HCT116 (cell line): Measurements from ENCODE around the gene GPAT3. TPM values are rescaled to one million over a fixed set of nuclear protein-coding genes. Genes with fewer than 3 reads are reported as not detected.
A peak's percentile ranks its signal among the peaks of the same experiment; 100 is the strongest.

Experiments
- ATAC-seq: fragments of 200-7000 bp; cut with Tn5 transposase; 2 replicates; pipeline ENCODE4 v1.9.1; 2020; ENCODE audit warnings: mild to moderate bottlenecking, moderate library complexity
- BruUV-seq: library from RNA; stranded (reverse); fragments of 400-500 nt; replicated peaks from 2 replicates; lab custom pipeline; 2021; lab: Mats Ljungman, UMichigan
- CTCF ChIA-PET: fragments of 300-600 bp; sonication (Branson Sonifier 250); formaldehyde crosslinking; loops from one replicate; lab custom pipeline; 2021; ENCODE audit warnings: antibody characterized with exemption; lab: Charles Lee
- POLR2A ChIA-PET: fragments of 300-600, 350-600 bp; sonication (Branson Sonifier 250); formaldehyde crosslinking; loops from one replicate; lab custom pipeline; 2021; ENCODE audit warnings: antibody characterized with exemption; lab: Charles Lee
- RAD21 ChIA-PET, 2 experiments: fragments of 300-600 bp; sonication (Branson Sonifier 250); formaldehyde crosslinking; loops; one replicate each; lab custom pipeline; 2023; ENCODE audit warnings: low total read pairs in 2 of 2; ENCODE audit not compliant: uncharacterized antibody in 2 of 2, unreplicated experiment in 2 of 2, low non-redundant PET in 1 of 2; lab: Charles Lee
- DNase-seq: peaks from one replicate; pipeline ENCODE4 v3.0.0-alpha.2; 2010; ENCODE audit warnings: low read depth, low spot score
- H2AFZ ChIP-seq: fragments of 200-600 bp; shearing (Covaris generic), sonication (generic); 2 replicates; pipeline ENCODE4 v1.6.1; 2017; ENCODE audit warnings: low read depth, mixed run types, mixed read lengths, antibody characterized with exemption, low read length; ENCODE audit not compliant: poor library complexity, severe bottlenecking
- H3K27ac ChIP-seq: 2 replicates; pipeline ENCODE4 v1.5.1; 2012; ENCODE audit warnings: low read depth, low read length
- H3K27me3 ChIP-seq: fragments of 200-600 bp; sonication (generic); 2 replicates; pipeline ENCODE4 v1.6.1; 2016; ENCODE audit warnings: mixed run types, low read length, mixed read lengths; ENCODE audit not compliant: insufficient read depth
- H3K36me3 ChIP-seq, 2 experiments: fragments of 200-500 bp in 1 of 2; fragments of 200-600 bp in 1 of 2; sonication (Bioruptor generic) in 1 of 2; sonication (generic) in 1 of 2; 2 replicates each; pipeline versions ENCODE4 v1.5.1 to v1.6.1; 2014 to 2016; ENCODE audit warnings: low read length in 2 of 2, inconsistent platforms in 1 of 2, mixed read lengths in 1 of 2, mixed run types in 1 of 2; ENCODE audit not compliant: insufficient read depth in 2 of 2, control insufficient read depth in 1 of 2
- H3K4me1 ChIP-seq, 2 experiments: fragments of 200-600 bp in 1 of 2; sonication (generic) in 1 of 2; 2 replicates each; pipeline versions ENCODE4 v1.5.1 to v1.6.1; 2012 to 2017; ENCODE audit warnings: low read length in 2 of 2, inconsistent platforms in 1 of 2, mild to moderate bottlenecking in 1 of 2, mixed read lengths in 1 of 2, mixed run types in 1 of 2, moderate library complexity in 1 of 2; ENCODE audit not compliant: insufficient read depth in 2 of 2, control insufficient read depth in 1 of 2
- H3K4me2 ChIP-seq: fragments of 200-600 bp; sonication (generic); 2 replicates; pipeline ENCODE4 v1.6.1; 2017; ENCODE audit warnings: mixed run types, low read length, mixed read lengths
- H3K4me3 ChIP-seq, 2 experiments: fragments of 200-600 bp in 1 of 2; sonication (generic) in 1 of 2; replicated peaks in 1 of 2; 2 replicates each; pipeline ENCODE4 v1.5.1; 2011 to 2016; ENCODE audit warnings: low read length in 2 of 2, control low read depth in 1 of 2, low read depth in 1 of 2, mild to moderate bottlenecking in 1 of 2, mixed read lengths in 1 of 2, mixed run types in 1 of 2
- H3K79me2 ChIP-seq: fragments of 200-600 bp; sonication (generic); 2 replicates; pipeline ENCODE4 v1.6.1; 2017; ENCODE audit warnings: mild to moderate bottlenecking, mixed run types, low read length, moderate library complexity, mixed read lengths; ENCODE audit not compliant: insufficient read depth
- H3K9ac ChIP-seq: fragments of 200-600 bp; sonication (generic); 2 replicates; pipeline ENCODE4 v1.6.1; 2016; ENCODE audit warnings: low read length, mixed read lengths
- H3K9me2 ChIP-seq: fragments of 200-600 bp; sonication (generic), shearing (Covaris generic); 2 replicates; pipeline ENCODE4 v1.6.1; 2017; ENCODE audit warnings: mixed run types, mild to moderate bottlenecking, moderate library complexity; ENCODE audit not compliant: insufficient read depth
- H3K9me3 ChIP-seq, 2 experiments: fragments of 200-500 bp in 1 of 2; fragments of 200-600 bp in 1 of 2; sonication (Bioruptor generic) in 1 of 2; sonication (generic) in 1 of 2; 2 replicates each; pipeline ENCODE4 v1.6.1; 2014 to 2017; ENCODE audit warnings: low read length in 2 of 2, mixed read lengths in 2 of 2, inconsistent platforms in 1 of 2, low read depth in 1 of 2, mild to moderate bottlenecking in 1 of 2, mixed run types in 1 of 2, moderate library complexity in 1 of 2; ENCODE audit not compliant: control insufficient read depth in 1 of 2, insufficient read depth in 1 of 2
- H4K20me1 ChIP-seq: fragments of 200-600 bp; sonication (generic), shearing (Covaris generic); 2 replicates; pipeline ENCODE4 v1.6.1; 2017; ENCODE audit warnings: mixed run types, mild to moderate bottlenecking, moderate library complexity; ENCODE audit not compliant: insufficient read depth
- CBX3 ChIP-seq: IDR thresholded peaks from 2 replicates; pipeline ENCODE4 v1.6.1; 2012; ENCODE audit warnings: low read depth
- CEBPB ChIP-seq: IDR thresholded peaks from 2 replicates; pipeline ENCODE4 v1.6.1; 2012; ENCODE audit warnings: low read depth
- EGR1 ChIP-seq: IDR thresholded peaks from 2 replicates; pipeline ENCODE4 v1.6.1; 2012; ENCODE audit warnings: low read depth
- ELF1 ChIP-seq: IDR thresholded peaks from 2 replicates; pipeline ENCODE4 v1.6.1; 2012; ENCODE audit warnings: low read depth, borderline replicate concordance
- EZH2 ChIP-seq: fragments of 200-600 bp; sonication (generic); IDR thresholded peaks from 2 replicates; pipeline ENCODE4 v1.6.1; 2017; ENCODE audit warnings: antibody characterized with exemption, mixed run types
- EZH2phosphoT487 ChIP-seq: fragments of 200-600 bp; IDR thresholded peaks from 2 replicates; pipeline ENCODE4 v1.6.1; 2018; ENCODE audit warnings: antibody characterized with exemption, borderline replicate concordance
- FOSL1 ChIP-seq: IDR thresholded peaks from 2 replicates; pipeline ENCODE4 v1.6.1; 2012; ENCODE audit warnings: low read depth
- JUND ChIP-seq: IDR thresholded peaks from 2 replicates; pipeline ENCODE4 v1.6.1; 2012
- RAD21 ChIP-seq: IDR thresholded peaks from 2 replicates; pipeline ENCODE4 v1.6.1; 2012; ENCODE audit warnings: low read depth, mild to moderate bottlenecking
- SIN3A ChIP-seq: IDR thresholded peaks from 2 replicates; pipeline ENCODE4 v1.6.1; 2012; ENCODE audit warnings: low read depth
- SP1 ChIP-seq: IDR thresholded peaks from 2 replicates; pipeline ENCODE4 v1.6.1; 2012; ENCODE audit warnings: low read depth
- TCF7L2 ChIP-seq: IDR thresholded peaks from 2 replicates; pipeline ENCODE4 v1.7.0; 2011; ENCODE audit warnings: borderline replicate concordance, inconsistent platforms; ENCODE audit not compliant: insufficient read depth, insufficient read length; ENCODE audit errors: extremely low read depth
- YY1 ChIP-seq: IDR thresholded peaks from 2 replicates; pipeline ENCODE4 v1.6.1; 2011; ENCODE audit warnings: low read length, low read depth, moderate library complexity, mild to moderate bottlenecking; ENCODE audit not compliant: insufficient replicate concordance; ENCODE audit errors: extremely low read depth
- ZFX ChIP-seq: fragments of 450-650 bp; IDR thresholded peaks from 2 replicates; pipeline ENCODE4 v1.6.1; 2017
- ZNF274 ChIP-seq: fragments of 200-500 bp; sonication (Bioruptor generic); IDR thresholded peaks from 2 replicates; pipeline ENCODE4 v1.6.1; 2014; ENCODE audit warnings: mild to moderate bottlenecking, low read depth, low read length, inconsistent platforms
- intact Hi-C: fragments of 100-400 bp; cut with micrococcal nuclease; formaldehyde crosslinking; loops from 2 replicates; pipeline ENCODE4 v1.10.0; 2022
- total RNA-seq: library from RNA; stranded (reverse); gene quantifications from one replicate; pipeline ENCODE4 v1.2.1, GENCODE V29; 2021; ENCODE audit not compliant: unreplicated experiment
- TF ChIP-seq, protein P1 (sequence below): IDR thresholded peaks from 2 replicates; pipeline ENCODE4 v1.6.1; 2012
- TF ChIP-seq, protein P2 (sequence below), 3 experiments: fragments of 200-600 bp in 1 of 3; sonication (generic) in 1 of 3; IDR thresholded peaks in 2 of 3; conservative IDR thresholded peaks in 1 of 3; 2 replicates each; pipeline ENCODE4 v1.5.1; 2012 to 2017; ENCODE audit warnings: low read depth in 2 of 3, low read length in 2 of 3, antibody characterized with exemption in 1 of 3, borderline replicate concordance in 1 of 3, control low read depth in 1 of 3, mild to moderate bottlenecking in 1 of 3, mixed read lengths in 1 of 3, mixed run types in 1 of 3, moderate library complexity in 1 of 3; ENCODE audit not compliant: insufficient read depth in 1 of 3
- TF ChIP-seq, protein P3 (sequence below): IDR thresholded peaks from 2 replicates; pipeline ENCODE4 v1.6.1; 2012; ENCODE audit warnings: low read depth
- TF ChIP-seq, protein P4 (sequence below): IDR thresholded peaks from 2 replicates; pipeline ENCODE4 v1.6.1; 2012
- TF ChIP-seq, protein P5 (sequence below): IDR thresholded peaks from 2 replicates; pipeline ENCODE4 v1.6.1; 2011; ENCODE audit warnings: mild to moderate bottlenecking, low read length, moderate library complexity; ENCODE audit not compliant: insufficient replicate concordance; ENCODE audit errors: extremely low read depth

Gene GPAT3
- total RNA-seq, 1 experiment from 2014 or later = 36.7 TPM

DNA sequence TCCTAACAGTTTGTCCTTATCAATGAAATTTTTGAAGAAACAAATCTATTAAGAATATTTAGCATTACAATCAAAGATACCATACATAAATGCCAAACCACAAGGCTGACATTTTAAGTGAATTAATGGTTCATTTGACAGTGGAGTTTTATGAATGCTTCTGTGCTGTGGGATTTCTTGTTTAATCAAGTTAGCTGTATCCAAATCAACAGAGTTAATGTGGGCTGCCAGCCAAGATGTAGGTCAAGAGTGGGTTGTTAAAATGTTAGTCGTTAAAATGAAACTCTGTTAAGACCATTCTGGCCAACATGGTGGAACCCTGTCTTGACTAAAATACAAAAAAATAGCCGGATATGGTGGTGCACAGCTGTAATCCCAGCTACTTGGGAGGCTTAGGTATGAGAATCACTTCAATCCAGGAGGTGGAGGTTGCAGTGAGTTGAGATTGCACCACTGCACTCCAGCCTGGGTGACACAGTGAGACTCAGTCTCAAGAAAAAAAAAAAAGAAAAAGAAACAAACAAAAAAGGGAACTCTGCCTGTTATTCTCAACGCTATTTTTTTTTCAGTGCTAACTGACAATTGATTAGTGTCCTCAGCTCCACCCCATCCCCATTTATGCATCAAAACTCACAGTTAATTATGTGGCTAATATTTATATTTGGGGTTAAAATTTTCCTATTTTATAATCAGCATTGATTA, 20.2 kb downstream of the GPAT3 start:
- peak overlapping the region; percentile 64; the same call in 1 of the 2 replicates for H3K4me2 ChIP-seq
- H3K9ac ChIP-seq = no peak overlapping the region
- no peaks in the 10 kb centered on the region for H3K9me2 ChIP-seq
- no peak overlapping the region for H3K4me3 ChIP-seq
- peaks cover 53 to 85% of the 10 kb centered on the region in 2 experiments for H3K4me1 ChIP-seq
- H3K27ac ChIP-seq = no peak overlapping the region
- BruUV-seq = no TSS peak
- TF ChIP-seq, protein P1, sequence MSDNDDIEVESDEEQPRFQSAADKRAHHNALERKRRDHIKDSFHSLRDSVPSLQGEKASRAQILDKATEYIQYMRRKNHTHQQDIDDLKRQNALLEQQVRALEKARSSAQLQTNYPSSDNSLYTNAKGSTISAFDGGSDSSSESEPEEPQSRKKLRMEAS = no peak
- TF ChIP-seq FOSL1 = no peak
- no peak for TF ChIP-seq JUND
- TF ChIP-seq, protein P2, sequence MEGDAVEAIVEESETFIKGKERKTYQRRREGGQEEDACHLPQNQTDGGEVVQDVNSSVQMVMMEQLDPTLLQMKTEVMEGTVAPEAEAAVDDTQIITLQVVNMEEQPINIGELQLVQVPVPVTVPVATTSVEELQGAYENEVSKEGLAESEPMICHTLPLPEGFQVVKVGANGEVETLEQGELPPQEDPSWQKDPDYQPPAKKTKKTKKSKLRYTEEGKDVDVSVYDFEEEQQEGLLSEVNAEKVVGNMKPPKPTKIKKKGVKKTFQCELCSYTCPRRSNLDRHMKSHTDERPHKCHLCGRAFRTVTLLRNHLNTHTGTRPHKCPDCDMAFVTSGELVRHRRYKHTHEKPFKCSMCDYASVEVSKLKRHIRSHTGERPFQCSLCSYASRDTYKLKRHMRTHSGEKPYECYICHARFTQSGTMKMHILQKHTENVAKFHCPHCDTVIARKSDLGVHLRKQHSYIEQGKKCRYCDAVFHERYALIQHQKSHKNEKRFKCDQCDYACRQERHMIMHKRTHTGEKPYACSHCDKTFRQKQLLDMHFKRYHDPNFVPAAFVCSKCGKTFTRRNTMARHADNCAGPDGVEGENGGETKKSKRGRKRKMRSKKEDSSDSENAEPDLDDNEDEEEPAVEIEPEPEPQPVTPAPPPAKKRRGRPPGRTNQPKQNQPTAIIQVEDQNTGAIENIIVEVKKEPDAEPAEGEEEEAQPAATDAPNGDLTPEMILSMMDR (IDR thresholded peaks at IDR 0.05 in 2 of 3, conservative IDR thresholded peaks at IDR 0.05 in 1 of 3; ENCODE audit: borderline replicate concordance in 1 of 3, insufficient read depth in 1 of 3, low read depth in 2 of 3, low read length in 2 of 3) = no peak
- TF ChIP-seq CEBPB = no peak
- no peak for TF ChIP-seq SP1
- TF ChIP-seq SIN3A = no peak
- TF ChIP-seq EZH2phosphoT487 = no peak
- no peak for TF ChIP-seq RAD21
- TF ChIP-seq TCF7L2 = no peak
- TF ChIP-seq, protein P3, sequence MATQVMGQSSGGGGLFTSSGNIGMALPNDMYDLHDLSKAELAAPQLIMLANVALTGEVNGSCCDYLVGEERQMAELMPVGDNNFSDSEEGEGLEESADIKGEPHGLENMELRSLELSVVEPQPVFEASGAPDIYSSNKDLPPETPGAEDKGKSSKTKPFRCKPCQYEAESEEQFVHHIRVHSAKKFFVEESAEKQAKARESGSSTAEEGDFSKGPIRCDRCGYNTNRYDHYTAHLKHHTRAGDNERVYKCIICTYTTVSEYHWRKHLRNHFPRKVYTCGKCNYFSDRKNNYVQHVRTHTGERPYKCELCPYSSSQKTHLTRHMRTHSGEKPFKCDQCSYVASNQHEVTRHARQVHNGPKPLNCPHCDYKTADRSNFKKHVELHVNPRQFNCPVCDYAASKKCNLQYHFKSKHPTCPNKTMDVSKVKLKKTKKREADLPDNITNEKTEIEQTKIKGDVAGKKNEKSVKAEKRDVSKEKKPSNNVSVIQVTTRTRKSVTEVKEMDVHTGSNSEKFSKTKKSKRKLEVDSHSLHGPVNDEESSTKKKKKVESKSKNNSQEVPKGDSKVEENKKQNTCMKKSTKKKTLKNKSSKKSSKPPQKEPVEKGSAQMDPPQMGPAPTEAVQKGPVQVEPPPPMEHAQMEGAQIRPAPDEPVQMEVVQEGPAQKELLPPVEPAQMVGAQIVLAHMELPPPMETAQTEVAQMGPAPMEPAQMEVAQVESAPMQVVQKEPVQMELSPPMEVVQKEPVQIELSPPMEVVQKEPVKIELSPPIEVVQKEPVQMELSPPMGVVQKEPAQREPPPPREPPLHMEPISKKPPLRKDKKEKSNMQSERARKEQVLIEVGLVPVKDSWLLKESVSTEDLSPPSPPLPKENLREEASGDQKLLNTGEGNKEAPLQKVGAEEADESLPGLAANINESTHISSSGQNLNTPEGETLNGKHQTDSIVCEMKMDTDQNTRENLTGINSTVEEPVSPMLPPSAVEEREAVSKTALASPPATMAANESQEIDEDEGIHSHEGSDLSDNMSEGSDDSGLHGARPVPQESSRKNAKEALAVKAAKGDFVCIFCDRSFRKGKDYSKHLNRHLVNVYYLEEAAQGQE = no peak
- TF ChIP-seq ZFX = no peak
- no peak for TF ChIP-seq EGR1
- TF ChIP-seq EZH2 = no peak
- TF ChIP-seq, protein P4, sequence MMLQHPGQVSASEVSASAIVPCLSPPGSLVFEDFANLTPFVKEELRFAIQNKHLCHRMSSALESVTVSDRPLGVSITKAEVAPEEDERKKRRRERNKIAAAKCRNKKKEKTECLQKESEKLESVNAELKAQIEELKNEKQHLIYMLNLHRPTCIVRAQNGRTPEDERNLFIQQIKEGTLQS = no peak
- TF ChIP-seq YY1 = no peak
- no peak for TF ChIP-seq ELF1
- no peak for TF ChIP-seq ZNF274
- no peak for TF ChIP-seq CBX3
- TF ChIP-seq, protein P5, sequence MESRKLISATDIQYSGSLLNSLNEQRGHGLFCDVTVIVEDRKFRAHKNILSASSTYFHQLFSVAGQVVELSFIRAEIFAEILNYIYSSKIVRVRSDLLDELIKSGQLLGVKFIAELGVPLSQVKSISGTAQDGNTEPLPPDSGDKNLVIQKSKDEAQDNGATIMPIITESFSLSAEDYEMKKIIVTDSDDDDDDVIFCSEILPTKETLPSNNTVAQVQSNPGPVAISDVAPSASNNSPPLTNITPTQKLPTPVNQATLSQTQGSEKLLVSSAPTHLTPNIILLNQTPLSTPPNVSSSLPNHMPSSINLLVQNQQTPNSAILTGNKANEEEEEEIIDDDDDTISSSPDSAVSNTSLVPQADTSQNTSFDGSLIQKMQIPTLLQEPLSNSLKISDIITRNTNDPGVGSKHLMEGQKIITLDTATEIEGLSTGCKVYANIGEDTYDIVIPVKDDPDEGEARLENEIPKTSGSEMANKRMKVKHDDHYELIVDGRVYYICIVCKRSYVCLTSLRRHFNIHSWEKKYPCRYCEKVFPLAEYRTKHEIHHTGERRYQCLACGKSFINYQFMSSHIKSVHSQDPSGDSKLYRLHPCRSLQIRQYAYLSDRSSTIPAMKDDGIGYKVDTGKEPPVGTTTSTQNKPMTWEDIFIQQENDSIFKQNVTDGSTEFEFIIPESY = no peak
- H2AFZ ChIP-seq = no peak overlapping the region
- H4K20me1 ChIP-seq = no peaks in the 10 kb centered on the region
- H3K36me3 ChIP-seq = no peaks in the 10 kb centered on the region
- DNase-seq (no peak), ATAC-seq (no peak)
- ChIA-PET RAD21 (no interaction called here), CTCF (interaction anchor here (1.2 kb wide), 1 partner anchor 85 kb away, joined by 3 read pairs; no protein-coding TSS in a partner anchor), POLR2A (interaction anchor here (0.7 to 1.2 kb wide), 2 partner anchors 20 to 21 kb away, joined by 3 read pairs; partner anchors contain the start of gene GPAT3)
- no peaks in the 10 kb centered on the region for H3K27me3 ChIP-seq
- H3K79me2 ChIP-seq = peaks cover 32% of the 10 kb centered on the region
- no peaks in the 10 kb centered on the region for H3K9me3 ChIP-seq
- intact Hi-C loops = no loop called here
